Erythroblast (primary cell): ENCODE measurements around the gene GNG4.

Experiments used
- GATA1 ChIP-seq: IDR thresholded peaks from 2 replicates; pipeline ENCODE4 v1.6.1; 2011; ENCODE audit warnings: low read depth, mild to moderate bottlenecking, control low read depth, low read length, moderate library complexity
- POLR2A ChIP-seq: IDR thresholded peaks from 2 replicates; pipeline ENCODE4 v1.6.1; 2011; ENCODE audit warnings: mild to moderate bottlenecking, low read length

- TF ChIP-seq POLR2A (no peak), GATA1 (no peak)
Observed at GRCh38 chr1:235657269-235657668, 7.7 kb upstream of the GNG4 start.
